ENCODE data around the gene EFNA3.

- no peak for TF ChIP-seq CTCF (optimal IDR thresholded peaks at IDR 0.05 in 1 of 3, IDR thresholded peaks at IDR 0.05 in 1 of 3, conservative IDR thresholded peaks at IDR 0.05 in 1 of 3; ENCODE audit: extremely low read depth in 1 of 3, insufficient read depth in 2 of 3, low read length in 3 of 3)
- no peak for TF ChIP-seq EZH2 (IDR thresholded peaks at IDR 0.05; ENCODE audit: low read length)
These were observed 1.3 kb upstream of the EFNA3 start for GRCh38 chr1:155077346-155077745.

Measured in keratinocyte (primary cell).